GM18505 (cell line): ENCODE data around the gene AKAP8.

Experiments used
- ATAC-seq: cut with Tn5 transposase; IDR thresholded peaks from one replicate; pipeline ENCODE4 v1.9.1; 2021; ENCODE audit not compliant: unreplicated experiment
- POLR2A ChIP-seq: IDR thresholded peaks from 4 replicates; pipeline ENCODE4 v1.6.1; 2011; ENCODE audit warnings: borderline replicate concordance; ENCODE audit not compliant: insufficient read depth, insufficient read length; ENCODE audit errors: extremely low read depth

AKAP8 gene

GRCh38 chr19:15324791-15325519 lies 54.6 kb downstream of the AKAP8 start:
- no peak for TF ChIP-seq POLR2A

GRCh38 chr19:15323496-15324235 lies 55.9 kb downstream of the AKAP8 start:
- no peak for ATAC-seq
- TF ChIP-seq POLR2A = no peak

More at GRCh38 chr19:15324791-15325519, 54.6 kb downstream of the AKAP8 start:
- ATAC-seq = no peak

- ATAC-seq = no peak
- no peak for TF ChIP-seq POLR2A
These were observed 57.8 kb downstream of the AKAP8 start for GRCh38 chr19:15321739-15322138.

GRCh38 chr19:15320116-15320515 lies 59.5 kb downstream of the AKAP8 start:
- no peak for ATAC-seq
- TF ChIP-seq POLR2A = no peak

- no peak for ATAC-seq
These were observed 61.3 kb downstream of the AKAP8 start for GRCh38 chr19:15318241-15318691.

GRCh38 chr19:15317392-15318071 lies 62.1 kb downstream of the AKAP8 start:
- ATAC-seq = no peak

More at GRCh38 chr19:15318241-15318691, 61.3 kb downstream of the AKAP8 start:
- no peak for TF ChIP-seq POLR2A

GRCh38 chr19:15316498-15316897 lies 63.1 kb downstream of the AKAP8 start:
- no peak for TF ChIP-seq POLR2A
- ATAC-seq = no peak

More at GRCh38 chr19:15317392-15318071, 62.1 kb downstream of the AKAP8 start:
- no peak for TF ChIP-seq POLR2A

GRCh38 chr19:15315101-15315500 lies 64.5 kb downstream of the AKAP8 start:
- TF ChIP-seq POLR2A = no peak
- no peak for ATAC-seq

GRCh38 chr19:15313649-15314279 lies 65.8 kb downstream of the AKAP8 start:
- ATAC-seq = no peak
- no peak for TF ChIP-seq POLR2A

- no peak for ATAC-seq
- TF ChIP-seq POLR2A = no peak
These were observed 72.4 kb downstream of the AKAP8 start for GRCh38 chr19:15307169-15307568.

- no peak for ATAC-seq
- TF ChIP-seq POLR2A = no peak
These were observed 73.8 kb downstream of the AKAP8 start for GRCh38 chr19:15305582-15306334.

GRCh38 chr19:15304140-15304705 lies 75.4 kb downstream of the AKAP8 start:
- ATAC-seq = no peak
- no peak for TF ChIP-seq POLR2A
